ENCODE results near the gene ASIC2.

GRCh38 chr17:33227911-33228310, 65.2 kb downstream of the ASIC2 start:
- TF ChIP-seq CTCF (IDR thresholded peaks at IDR 0.05) (no peak), POLR2A (IDR thresholded peaks at IDR 0.05) (no peak), POLR2AphosphoS5 (IDR thresholded peaks at IDR 0.05) (no peak)
